Prostate gland (tissue), 2 donors: Measurements from ENCODE around the gene IQGAP2.

ENCODE experiments used
- CTCF ChIP-seq, 4 experiments: fragments of 200-600 bp in 2 of 4; fragments of 450-650 bp in 2 of 4; sonication (generic) in 2 of 4; IDR thresholded peaks; 1 replicate in 3 of 4; 2 replicates in 1 of 4; pipeline ENCODE4 v1.5.1; 2016 to 2019; ENCODE audit warnings: antibody characterized with exemption in 4 of 4, mild to moderate bottlenecking in 2 of 4, moderate library complexity in 2 of 4
- POLR2AphosphoS5 ChIP-seq: sonication (generic); formaldehyde crosslinking; IDR thresholded peaks from one replicate; pipeline ENCODE4 v1.6.1; 2017; ENCODE audit warnings: antibody characterized with exemption

DNA sequence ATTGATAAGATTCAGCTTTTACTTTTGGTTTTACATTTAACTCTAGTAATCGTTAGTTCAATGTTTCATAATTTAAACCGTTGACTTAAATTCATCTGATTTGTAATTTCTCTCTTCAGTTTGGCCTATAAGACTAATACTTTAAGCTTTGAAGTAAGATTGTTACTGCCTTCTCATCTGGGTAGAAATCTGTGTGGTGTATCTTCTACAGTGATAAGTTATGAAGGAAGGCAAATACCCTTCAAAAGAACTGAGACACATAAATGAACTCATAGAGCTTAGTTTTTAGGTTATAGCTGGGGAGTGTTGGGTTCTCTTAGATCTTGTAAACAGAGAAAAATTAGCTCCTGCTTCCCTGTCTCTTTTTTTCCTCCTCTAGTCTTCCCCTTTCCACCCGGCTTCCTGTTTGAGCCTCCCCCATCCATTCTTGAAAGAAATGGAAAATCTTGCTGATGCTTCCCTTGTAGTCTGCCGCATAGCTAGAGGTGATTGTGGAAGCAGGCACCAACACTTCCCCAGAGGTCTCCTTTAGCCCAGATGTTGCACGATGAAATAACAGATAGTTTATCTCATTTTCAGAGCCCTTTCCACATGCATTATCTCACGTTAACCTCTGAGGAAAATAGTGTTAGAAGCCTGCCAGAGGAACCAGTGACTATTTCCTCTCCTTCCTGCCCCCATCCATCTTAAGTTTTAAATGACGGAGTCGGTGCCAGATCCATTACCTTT, 222.2 kb downstream of the IQGAP2 start:
- TF ChIP-seq CTCF (IDR thresholded peaks at IDR 0.05) (no peak), POLR2AphosphoS5 (no peak)
